Stimulated activated CD8-positive, alpha-beta memory T cell treated with anti-CD3 and anti-CD28 coated beads, Interleukin-12 subunit alpha, Interleukin-12 subunit beta, amount 100 ng/mL, for 4 hours (primary cell): ENCODE measurements around the gene TOMM20.
"Not testable (repeated sequence)": the region's sequence is repeated elsewhere in the genome, so short reads cannot be mapped to it uniquely, and the experiment has no call there.

Source experiments
- DNase-seq: peaks from one replicate; pipeline ENCODE4 v3.0.0-alpha.2; 2020; ENCODE audit warnings: low read depth

The TOMM20 gene

DNA sequence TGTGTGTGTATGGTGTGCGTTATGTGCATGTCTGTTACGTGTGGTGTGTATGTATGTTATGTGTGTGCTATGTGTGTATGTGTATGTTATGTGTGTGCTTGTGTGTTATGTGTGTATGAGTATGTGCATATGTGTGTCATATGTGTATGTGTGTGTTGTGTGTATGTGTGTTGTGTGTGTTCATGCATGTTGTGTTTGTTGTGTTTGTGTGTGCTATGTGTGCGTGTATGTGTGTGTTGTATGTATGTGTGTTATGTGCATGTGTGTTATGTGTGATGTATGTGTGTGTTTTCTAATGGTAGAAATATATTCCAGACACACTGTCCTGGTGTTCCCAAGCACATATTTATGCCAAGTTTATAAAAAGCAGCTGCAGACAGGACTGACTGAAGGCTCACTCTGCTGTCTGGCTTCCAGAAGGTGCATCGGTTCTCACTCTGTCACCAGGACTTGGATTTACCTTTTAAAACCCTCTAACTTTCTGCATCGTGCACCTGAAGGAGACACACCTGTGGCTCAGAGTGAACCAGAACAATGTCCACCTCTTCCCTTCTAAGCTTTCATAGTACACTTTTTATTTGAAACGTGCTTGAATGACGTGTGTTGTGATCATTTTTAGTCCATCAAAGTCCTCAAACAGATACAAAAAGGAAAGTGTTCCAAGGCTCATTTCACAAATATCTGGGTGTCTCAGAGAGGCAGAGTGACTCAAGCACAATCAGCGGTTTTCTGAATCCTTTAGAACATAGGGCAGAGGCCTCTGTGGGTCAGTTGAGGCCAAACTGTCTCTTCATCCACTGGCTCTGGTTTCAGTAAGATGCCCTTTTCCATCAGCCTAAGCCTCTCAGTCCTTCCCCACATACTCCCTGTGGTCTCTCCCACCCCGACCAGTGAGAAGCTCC, 49.9 kb downstream of the TOMM20 start:
- no peak for DNase-seq

- DNase-seq: no peak
Measured at GRCh38 chr1:235077571-235078479, 50.8 kb downstream of the TOMM20 start.

DNA sequence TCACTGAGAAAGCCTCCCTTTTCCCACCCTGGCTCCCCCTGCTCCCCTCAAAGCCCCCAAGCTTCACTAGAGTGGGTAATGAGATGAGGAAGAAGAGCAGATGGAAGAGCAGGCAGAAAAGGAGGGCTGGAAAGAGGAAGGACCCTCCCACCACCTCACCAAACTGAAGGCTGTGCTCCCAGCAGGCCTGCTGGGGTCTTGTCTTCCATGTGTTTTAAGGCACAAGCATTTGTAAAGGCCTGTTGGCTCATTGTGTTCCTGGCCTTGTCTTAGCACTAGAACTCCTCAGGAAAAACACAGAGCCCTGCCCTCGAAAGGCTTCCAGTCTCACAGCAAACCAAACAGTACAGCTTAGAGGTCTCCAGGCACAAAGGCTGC, 51.5 kb downstream of the TOMM20 start:
- DNase-seq: no peak

- DNase-seq: no peak
Measured at GRCh38 chr1:235076504-235077162, 52.0 kb downstream of the TOMM20 start.

DNA sequence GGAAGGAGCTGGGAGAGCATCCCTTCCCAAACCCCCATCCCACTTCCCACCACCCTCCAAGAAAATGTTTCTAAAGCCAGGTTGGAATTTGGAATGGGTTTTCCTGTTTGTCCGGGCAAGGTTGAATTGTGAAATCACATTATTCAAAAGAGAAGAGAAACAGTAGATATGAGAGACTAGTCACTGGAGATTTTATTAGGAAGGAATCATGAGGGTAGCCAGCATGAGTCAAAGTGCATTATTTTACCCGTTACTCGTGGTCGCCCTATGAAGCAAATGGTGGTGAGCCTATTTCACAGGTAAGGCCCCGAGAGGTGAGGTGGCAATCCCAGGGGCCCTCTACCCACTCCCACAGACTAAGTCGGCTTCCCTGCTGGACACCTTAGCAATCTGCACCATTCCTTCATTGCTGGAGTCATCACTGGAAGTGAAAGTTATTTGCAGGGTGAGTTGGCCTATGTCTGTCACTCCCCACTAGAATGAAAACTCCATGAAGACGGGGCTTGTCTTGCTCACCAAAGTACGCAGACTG, 52.8 kb downstream of the TOMM20 start:
- no peak for DNase-seq

- peak; percentile 48 for DNase-seq
Measured at GRCh38 chr1:235075048-235075776, 53.4 kb downstream of the TOMM20 start.

DNA sequence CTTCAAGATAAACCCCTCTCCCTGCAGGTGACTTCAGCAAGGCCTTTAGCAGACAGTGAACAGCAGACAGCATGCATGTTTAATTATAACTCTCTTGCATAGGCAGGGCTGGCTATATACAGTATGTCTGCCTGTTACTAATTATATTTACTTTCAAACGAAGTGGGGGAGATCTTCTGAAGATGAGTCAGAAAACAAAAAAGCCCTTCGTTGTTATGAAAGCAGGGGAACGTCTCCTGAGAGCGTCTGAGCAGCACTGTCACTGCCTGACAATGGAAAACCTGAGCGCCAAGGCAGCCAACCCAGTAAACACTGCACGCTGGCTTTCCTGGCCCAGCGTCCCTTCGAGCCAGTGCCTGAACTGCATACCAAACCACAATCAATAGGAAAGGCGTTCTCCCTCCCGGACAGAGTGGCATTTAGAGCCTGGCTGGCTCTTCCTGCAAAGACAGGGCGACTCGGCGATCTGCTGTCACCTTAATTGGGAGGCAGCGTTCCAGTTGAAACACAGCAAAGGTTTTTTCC, 54.1 kb downstream of the TOMM20 start:
- DNase-seq: no peak

DNA sequence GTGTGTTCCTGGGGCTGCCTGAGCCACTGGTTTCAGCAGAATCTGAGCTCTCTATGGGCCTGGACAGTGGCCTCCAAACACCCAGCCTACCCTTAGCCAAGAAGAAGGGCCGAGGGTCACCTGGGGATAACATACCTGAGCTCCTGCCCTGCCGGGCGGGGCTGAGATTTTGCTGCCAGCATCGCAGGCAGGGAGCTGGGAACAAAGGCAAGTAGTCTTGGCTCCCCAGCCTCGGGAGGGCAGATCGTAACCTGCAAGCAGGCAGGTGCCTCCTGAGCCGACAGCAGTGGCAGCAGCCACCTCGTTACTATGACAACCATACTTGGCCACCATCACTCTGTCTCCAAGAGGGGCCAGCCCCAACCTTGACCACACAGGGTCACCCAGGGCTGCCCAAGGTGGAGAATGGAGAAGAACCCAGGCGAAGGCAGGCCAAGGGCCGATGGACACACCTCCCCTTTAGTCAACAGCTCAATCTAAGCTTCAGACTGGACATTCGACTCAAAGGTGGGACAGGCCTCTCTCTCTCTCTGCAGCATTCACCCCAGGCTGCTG, 54.6 kb downstream of the TOMM20 start:
- no peak for DNase-seq

- no peak for DNase-seq
Measured at GRCh38 chr1:235073331-235073967, 55.2 kb downstream of the TOMM20 start.

DNA sequence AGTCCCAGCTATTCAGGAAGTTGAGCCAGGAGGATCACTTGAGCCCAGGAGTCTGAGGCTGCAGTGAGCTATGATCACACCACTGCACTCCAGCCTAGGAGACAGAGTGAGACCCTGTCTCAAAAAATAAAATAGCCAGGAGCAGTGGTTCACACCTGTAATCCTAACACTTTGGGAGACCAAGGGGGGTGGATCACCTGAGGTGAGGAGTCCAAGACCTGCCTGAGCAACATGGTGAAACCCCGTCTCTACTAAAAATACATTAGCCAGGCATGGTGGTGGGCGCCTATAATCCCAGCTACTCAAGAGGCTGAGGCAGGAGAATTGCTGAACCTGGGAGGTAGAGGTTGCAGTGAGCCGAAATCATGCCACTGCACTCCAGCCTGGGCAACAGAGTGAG, 56.1 kb downstream of the TOMM20 start:
- not testable (repeated sequence) for DNase-seq

DNA sequence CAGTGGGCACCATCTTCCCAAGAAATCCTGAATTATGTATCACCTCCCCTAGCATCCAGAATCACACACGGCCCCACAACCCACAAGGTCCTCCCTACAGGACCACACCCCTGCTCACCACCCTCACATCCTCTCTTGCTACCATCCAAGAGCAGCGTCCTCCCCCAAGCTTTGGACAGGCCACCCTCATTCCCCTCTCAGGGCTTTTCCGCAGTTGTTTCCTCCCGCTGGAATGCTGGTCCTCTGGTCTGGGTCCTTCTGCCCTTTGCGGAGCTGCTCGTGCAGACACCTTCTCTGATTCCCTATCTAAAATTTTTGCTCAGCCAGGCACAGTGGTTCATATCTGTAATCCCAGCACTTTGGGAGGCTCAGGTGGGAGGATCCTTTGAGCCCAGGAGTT, 56.5 kb downstream of the TOMM20 start:
- DNase-seq: no peak

- DNase-seq: no peak
Measured at GRCh38 chr1:235070819-235071218, 57.8 kb downstream of the TOMM20 start.

- DNase-seq: no peak
Measured at GRCh38 chr1:235069577-235070563, 58.8 kb downstream of the TOMM20 start.

- DNase-seq: no peak
Measured at GRCh38 chr1:235069176-235069575, 59.5 kb downstream of the TOMM20 start.

DNA sequence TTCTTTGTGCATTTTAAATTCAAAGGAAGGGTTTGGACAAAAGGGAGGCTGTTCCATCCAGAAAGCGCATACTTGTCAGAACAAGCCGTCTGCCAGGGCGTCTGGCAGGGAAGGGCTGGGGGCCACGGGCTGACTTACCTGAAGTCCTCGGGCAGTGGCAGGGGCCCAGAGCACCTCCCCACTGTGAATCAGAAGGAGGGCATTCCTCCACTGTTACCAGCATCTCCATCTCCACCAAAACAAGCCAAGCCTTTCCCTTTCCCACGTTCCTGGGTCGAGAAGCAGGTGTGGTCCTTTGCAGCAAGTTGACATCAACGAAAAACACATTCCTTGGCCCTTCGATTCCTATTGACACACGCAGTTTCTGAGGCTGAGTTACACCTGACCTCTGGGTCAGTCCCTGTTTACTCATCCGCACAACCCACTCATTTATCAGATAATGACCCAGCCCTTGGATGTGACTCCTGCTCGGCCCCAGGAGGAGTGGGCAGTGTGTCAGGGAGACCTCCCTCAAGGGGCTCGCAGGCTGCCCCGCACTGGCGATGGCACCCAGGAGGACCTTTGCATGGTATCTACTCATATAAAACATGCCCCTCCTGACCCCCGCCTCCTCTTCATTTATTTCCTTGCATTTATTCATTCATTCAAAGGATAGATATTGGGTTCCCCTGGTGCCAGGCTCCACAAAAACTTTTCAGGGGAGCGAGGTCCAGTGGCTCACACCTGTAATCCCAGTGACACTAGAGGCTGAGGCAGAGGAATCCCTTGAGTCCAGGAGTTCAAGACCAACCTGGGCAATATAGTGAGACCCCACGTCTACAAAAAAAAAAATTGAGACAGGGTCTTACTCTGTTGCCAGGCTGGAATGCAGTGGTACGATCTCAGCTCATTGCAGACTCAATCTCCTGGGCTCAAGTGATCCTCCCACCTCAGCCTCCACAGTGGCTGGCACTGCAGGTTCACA, 60.2 kb downstream of the TOMM20 start:
- no peak for DNase-seq

DNA sequence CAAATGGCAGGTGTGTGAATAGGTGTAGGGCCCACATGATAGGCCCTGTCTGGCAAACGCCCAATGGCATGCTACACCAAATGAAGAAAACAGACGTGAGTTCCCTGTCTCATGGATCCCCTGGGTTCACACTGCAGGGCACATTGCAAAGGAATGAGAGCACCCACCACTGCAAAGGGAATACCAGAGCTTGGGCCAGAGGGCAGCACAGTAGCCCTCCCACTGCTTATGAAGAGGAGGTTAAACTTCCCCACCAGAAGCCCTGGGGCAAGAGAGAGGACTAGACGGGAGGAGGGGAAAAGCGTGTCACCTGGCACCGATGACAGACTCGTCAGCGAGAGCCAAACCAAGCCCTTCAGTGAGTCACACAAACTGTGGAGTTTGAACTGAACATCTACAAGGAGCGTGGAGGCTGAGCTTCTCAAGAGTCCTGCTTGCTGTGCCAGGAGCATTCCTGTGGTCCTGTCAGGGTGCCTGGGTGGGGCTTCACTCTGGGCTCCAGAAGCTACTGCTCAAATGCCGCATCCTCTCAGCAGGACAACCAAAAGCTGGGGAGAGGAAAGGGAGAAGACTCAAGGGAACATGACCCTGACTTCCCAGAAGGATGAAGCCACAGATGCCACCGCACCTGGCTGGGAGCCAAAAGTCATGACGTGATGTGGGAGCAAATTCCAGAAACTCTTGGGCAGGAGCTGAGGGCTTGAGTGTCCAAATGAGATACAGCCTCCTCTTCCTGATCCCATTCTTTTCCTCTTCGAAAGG, 61.1 kb downstream of the TOMM20 start:
- DNase-seq: no peak

DNA sequence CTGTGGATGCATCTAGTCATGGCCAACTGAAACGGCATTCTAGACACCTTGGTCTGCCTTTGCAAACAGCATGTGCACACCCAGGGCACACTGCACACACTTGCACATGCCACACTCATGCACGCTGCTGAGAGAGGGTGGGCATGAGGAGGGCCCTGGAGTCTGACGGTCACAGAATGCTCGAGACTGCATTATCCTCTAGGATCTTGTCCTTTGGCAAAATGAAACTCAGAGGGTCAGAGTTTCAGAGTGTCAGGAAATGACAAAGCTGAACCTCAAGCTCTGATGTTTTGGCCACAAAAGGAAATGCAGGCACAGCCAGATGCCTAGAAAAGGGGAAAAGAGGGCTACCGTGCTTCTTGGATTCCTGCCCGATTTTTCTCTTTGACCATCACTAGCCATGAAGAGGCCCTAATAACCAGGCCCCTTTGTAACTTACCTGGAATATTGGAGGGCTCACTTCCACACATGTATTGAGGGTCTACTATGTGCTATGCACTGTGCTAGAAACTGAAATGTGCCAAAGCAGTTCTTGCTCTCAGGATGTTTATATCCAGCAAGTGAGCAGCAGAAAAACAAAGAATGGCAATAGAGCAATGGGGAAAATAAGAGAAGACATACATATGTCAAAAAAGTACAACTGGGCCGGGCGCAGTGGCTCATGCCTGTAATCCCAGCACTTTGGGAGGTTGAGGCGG, 65.4 kb downstream of the TOMM20 start:
- no peak for DNase-seq
